DMS153 treated with DMSO at 0.1 percent for 48 hours (cell line): ENCODE data around the gene CRBN.

Source experiments
- DNase-seq: peaks from one replicate; lab custom pipeline; 2025; ENCODE audit not compliant: unreplicated experiment; lab: John Stamatoyannopoulos, UW

The CRBN gene

DNA sequence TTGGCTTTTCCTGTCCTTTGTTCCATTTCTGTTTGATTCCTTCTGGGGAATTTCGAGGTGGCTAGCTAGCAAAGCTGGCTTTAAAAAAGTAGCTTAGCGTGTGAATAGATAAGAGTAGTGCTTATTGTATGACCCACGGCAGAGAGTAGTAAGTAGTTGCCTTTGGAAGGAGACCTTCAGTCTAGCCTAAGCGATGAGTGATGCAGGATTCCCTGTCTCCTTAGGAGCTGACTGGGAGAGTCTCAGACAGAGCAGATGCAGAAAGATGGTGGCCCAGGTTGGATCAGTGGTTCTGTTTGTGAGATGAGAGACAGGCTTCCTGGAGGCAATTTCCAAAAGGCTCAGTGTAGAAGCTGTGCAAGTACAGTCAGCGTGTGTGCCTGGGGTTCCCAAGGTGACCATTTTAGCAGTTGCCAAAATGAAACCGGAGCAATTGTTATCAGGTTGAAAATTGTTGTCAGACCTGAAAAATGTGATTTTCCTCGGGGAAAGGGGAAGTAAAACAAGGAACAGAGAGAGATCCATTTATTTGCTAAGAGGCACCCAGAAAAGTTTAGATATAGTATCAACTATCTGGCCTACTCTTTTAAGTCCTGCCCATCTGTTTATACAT lies 68.6 kb downstream of the CRBN start:
- no peak for DNase-seq

DNA sequence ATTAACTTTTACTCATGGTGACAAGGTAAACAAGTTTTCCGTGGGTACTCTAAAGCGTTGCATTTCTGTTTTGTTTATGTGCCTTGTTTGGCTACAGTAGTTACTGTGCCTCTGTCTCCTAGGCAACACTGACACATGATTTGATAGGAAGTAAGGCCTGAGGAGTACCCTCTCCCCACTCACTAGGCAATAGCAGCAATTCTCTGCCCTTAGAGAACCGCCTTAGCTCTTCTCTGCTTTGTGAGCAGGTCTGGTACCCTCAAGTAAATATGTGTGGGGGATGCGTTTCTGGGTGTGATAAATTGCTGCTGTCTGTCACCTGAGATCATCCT lies 69.2 kb downstream of the CRBN start, which contains the start of gene IL5RA:
TSS of gene IL5RA (minus strand) at position 76 of the 332 bp plus-strand sequence. CDS start 5,390 bp downstream, outside the sequence.
- DNase-seq = peak; percentile 4

DNA sequence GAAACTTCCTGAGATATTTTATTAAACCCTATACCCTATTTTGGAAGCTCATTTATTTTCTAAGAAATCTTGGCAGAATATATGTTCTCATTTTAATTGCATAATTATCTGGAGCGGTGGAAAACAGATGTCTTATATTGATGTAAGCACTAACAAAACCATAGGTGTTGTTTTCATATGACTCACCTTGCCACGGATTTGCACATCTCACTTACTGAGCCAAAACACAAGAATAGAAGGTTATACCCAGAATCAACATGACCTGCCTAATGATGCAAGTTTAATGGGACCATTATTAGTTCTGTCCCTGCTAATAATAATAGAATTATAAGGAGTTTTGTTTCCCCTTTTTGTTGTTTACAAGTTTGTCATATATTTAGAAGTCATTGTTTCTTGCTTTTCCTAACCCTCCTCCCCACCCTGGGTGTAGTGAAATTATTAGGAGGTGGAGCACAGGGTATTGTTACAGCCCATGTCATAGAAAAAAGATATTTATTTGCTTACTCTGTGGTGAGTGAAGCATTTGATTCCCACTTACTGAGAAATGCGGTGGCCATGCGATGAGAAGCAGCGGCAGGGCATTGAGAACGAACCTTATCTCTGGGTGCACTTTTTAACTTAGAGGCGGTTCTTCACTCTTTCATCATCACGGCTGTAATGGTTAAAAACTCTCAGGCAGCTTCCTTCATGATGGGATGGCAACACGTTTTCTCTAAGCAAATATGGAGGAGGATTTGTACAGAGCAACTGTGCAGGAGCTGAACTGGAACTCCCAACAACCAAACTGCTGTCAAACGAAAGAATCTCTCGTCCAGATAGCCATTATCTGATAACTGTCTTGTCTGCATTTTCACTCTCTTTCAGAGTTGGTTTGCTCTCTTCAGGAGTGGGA lies 69.8 kb downstream of the CRBN start:
- peak; percentile 4 for DNase-seq

DNA sequence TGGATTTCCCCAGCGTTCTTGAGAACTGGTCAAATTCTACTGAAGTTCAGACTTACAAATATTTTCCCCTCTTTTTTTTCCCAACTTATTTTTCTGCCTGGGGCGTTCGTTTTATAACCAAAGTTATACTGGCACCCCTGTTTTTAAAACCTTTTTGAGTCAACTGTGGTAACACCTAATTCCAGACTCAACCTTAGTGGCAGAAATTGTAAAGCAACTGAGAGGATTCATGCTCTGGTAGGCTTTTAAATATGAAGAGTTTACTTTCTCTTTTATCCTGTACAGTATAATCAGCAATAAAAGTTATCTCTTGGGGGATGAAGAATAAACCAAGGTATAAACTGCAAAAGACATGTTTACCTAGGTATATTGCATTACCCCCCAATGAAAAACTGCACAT lies 71.6 kb downstream of the CRBN start:
- no peak for DNase-seq

DNA sequence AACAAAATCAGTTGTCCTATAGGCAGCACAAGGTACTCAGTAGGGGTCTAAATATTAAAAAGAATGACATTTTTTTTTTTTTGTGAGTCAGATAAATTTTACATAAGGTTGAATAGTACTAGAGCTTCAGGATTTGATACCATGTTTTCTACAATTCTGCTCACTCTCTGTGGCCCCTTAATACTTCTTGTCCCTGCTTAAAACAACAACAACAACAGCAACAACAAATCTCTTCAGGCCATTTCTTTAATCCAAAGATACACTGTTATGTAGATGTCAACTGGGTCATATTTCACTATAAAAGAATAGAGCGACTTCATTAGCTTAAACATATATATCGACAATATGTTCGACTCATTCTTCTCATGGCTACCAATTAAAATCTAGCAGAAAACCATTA lies 72.3 kb downstream of the CRBN start:
- DNase-seq = no peak

DNA sequence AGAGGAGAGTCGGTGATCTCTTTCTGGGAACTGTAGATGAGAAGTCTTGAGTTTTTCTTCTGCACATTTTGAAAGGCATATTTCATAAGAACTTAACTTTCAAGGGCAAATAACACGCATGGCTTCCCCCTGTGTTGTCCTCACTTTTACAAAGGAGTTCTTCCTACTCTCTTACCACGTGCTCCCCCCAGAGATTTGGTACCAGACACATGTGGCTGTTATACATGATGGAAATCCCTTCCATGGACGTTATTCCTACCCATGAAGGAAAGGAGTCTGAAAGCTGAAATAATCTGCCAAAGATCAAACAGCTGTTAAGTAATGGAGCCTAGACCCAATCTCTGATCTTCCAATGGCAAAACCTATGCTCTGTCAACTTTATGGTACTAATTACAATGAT lies 73.7 kb downstream of the CRBN start:
- DNase-seq = no peak

DNA sequence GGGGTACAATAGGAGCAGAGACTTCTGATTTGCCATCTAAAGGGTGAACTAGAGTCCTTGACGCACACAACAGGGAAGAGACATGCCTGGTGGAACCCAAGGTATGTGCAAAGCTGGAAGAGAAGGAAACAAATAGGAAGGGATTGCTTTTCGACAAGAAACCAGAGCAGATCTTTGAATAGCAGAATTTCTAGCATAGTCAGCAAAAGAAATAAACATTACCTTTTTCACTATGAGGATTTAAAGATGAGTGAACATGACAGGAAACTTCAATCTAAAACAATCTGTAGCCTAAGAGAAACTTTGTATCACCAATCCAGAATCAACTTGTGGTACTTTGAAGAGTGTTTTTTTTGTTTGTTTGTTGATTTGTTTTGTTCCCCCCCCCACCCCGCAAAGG lies 74.2 kb downstream of the CRBN start:
- DNase-seq = no peak

DNA sequence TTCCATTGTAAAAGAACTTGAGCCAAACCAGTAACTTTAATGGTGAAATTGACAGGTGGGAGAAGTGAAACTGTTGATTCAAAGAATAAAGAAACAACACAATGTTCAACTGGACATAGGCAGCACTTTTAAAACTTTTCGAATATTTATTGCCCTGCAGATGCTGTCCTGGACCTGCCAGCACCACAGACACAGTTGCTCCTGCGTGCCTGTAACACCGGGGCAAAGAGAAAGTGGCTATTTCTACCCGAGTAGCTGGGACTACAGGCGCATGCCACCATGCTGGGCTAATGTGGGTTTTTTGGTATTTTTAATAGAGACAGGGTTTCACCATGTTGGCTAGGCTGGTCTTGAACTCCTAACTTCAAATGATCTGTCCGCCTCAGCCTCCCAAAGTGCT lies 76.7 kb downstream of the CRBN start:
- DNase-seq = no peak

DNA sequence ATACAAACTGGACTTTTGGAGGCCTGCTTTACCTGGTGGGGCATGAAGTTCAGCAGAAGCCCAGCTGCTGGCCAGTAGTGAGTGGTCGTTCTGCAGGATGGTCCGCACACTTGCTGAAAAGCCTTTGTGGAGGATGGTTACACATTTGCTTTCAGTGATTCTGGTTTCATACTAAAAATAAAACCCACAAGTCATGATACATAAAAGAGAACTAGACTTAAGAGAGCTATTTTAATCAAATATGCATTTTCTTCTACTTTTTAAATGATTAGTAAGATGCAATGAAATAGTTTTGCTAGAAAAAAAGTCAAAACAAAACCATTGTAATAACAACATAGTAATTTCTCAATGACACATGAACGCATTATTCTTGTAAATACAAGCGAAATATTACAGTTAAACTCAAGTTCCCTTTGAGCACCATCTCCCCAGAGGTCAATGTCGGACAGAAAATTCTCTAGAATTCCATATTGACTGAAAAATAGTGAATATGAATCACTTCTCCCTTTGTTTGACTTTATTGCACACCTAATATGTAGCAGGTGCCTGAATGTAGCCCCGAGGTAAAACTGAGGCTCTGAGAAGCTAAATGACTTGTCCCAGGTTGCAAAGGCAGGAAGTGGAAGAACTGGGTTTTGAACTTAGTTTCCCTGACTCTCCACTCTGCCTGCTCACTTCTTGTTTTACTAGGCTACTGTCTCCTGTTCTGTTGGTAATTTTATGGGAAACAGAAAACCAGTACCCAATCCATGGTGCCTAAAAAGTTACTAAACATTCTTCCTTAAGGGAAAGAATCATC lies 77.6 kb downstream of the CRBN start:
- DNase-seq = no peak
